GM10248 (cell line): ENCODE results near the gene KLHL29.

ENCODE experiments used
- CTCF ChIA-PET: fragments of 300-600 bp; sonication (Branson Sonifier 250); formaldehyde crosslinking; extraction: SDS; loops from one replicate; lab custom pipeline; 2021; ENCODE audit warnings: antibody characterized with exemption; lab: Yijun Ruan, JAX
- POLR2A ChIA-PET: fragments of 350-650 bp; sonication (Branson Sonifier 250); formaldehyde crosslinking; extraction: SDS; loops from one replicate; lab custom pipeline; 2020; ENCODE audit warnings: antibody characterized with exemption; lab: Yijun Ruan, JAX
- DNase-seq: peaks from one replicate; pipeline ENCODE4 v3.0.0; 2012; ENCODE audit errors: extremely low spot score
- CTCF ChIP-seq: IDR thresholded peaks from 2 replicates; pipeline ENCODE4 v1.5.1; 2012; ENCODE audit warnings: mild to moderate bottlenecking, low read depth; ENCODE audit errors: extremely low read depth, missing control alignments, control extremely low read depth

KLHL29 gene

DNA sequence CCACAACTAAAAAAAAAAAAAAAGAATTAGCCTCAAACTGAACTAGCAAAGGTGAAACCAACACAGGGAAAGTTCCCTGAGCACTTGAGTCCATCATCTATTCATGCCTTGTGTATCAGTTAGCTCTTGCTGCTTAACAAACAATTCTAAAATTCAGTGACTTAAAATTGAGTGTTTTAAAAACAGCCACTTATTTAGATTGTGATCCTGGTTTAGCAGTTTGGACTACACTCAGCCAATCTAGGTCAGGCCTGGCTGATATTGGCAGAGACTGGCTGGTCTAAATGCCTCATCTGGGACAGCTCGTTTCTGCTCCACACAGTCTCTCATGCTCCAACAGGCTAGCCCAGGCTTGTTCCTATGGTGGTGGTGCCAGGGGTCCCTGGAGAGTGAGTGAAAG, 294.1 kb downstream of the KLHL29 start:
- DNase-seq = no peak
- no peak for TF ChIP-seq CTCF
- POLR2A ChIA-PET = no interaction called here
- CTCF ChIA-PET = no interaction called here

- no peak for TF ChIP-seq CTCF
- CTCF ChIA-PET = no interaction called here
- DNase-seq = no peak
- POLR2A ChIA-PET = no interaction called here
Observed at GRCh38 chr2:23680951-23681350, 296.0 kb downstream of the KLHL29 start.

- no peak for DNase-seq
- POLR2A ChIA-PET = no interaction called here
- TF ChIP-seq CTCF = no peak
- CTCF ChIA-PET = no interaction called here
Observed at GRCh38 chr2:23681356-23682140, 296.6 kb downstream of the KLHL29 start.

DNA sequence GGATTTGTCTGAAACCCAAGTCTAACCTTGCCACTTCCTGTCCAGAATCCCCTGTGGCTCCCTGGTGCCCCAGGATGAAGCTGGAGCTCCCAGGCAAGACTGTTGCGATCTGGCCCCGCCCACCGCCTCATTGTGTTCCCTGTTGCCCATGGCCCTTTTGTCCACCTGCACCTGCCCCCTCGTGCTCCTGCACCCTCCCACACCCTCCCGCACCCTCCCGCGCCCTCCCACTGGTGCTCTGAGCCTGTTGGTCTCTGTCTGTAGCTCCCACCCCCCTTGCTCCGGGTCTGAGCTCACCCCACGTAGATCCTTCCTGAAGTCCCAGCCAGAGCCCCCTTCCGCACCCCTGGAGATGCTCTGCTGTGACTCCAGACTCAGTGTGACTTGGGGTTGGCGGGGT, 297.5 kb downstream of the KLHL29 start:
- CTCF ChIA-PET = no interaction called here
- TF ChIP-seq CTCF = no peak
- no peak for DNase-seq
- POLR2A ChIA-PET = no interaction called here

DNA sequence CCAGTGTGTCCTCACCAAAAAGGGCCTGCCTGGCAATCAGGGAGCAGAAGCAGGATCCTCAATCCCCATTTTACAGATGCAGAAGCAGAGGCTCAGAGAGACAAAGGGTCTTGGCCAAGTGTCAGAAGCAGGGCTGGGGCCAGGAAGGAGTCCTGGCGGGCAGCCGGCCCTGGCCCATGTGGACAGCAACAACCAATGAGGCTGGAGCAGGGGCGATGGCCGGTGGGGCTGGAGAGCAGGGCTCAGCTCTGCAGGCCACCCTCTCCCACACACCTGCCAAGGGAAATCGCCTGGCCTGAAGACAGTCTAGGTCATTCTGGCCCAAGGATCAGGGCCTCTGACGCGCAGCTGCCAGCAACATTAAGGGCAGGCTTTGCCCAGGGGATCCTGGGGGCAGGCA, 298.0 kb downstream of the KLHL29 start:
- CTCF ChIA-PET = no interaction called here
- TF ChIP-seq CTCF = no peak
- POLR2A ChIA-PET = no interaction called here
- no peak for DNase-seq

DNA sequence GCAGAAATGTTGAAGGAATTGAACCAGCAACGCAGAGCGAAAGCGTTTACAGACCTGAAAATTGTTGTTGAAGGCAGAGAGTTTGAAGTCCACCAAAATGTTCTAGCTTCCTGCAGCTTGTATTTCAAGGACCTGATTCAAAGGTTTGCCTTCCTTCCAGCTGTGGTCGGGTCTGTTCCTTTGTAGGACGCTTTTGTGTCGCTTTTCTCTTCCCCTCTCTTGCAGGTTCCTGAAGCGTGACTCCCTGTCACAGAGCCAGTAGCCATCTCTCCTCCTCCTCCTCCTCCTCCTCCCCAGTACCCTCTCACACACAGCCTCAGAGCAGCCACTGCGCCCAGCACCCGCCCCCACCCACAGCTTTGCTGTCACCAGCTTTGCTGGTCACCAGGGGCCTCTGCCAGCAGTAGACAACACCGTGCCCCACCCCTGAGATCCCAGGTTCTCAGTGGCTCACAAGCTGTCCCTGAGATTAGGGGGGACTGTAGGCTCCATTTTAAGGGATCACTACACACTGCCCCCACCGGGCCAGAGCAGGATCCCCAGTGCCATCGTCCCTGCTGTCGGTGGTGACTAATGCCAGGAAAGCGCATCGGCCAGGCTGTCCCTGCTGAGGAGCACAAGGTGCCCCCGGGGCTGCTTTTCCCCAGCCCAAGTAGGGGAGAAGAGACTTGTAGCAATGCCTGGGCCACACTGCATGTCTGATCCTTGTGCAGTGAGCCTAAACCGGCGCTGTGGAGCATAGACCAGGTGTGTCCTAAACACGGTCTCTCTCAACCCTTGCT, 299.6 kb downstream of the KLHL29 start:
- ChIA-PET CTCF (no interaction called here), POLR2A (no interaction called here)
- no peak for DNase-seq
- no peak for TF ChIP-seq CTCF
